Neuronal stem cell (in vitro differentiated cells): Measurements from ENCODE around the gene PRRC2C.
A peak's percentile ranks its signal among the peaks of the same experiment; 100 is the strongest.

Experiments
- DNase-seq: peaks from one replicate; pipeline ENCODE4 v3.0.0-alpha.2; 2013; ENCODE audit warnings: low spot score
- H2AFZ ChIP-seq: one replicate; pipeline ENCODE4 v1.6.1; 2013; ENCODE audit warnings: mild to moderate bottlenecking, low read length, inconsistent platforms
- H2AK5ac ChIP-seq: 2 replicates; pipeline ENCODE4 v1.6.1; 2013; ENCODE audit warnings: low read depth, mild to moderate bottlenecking, inconsistent platforms, low read length, moderate library complexity, mixed read lengths
- H2BK120ac ChIP-seq: 2 replicates; pipeline ENCODE4 v1.6.1; 2013; ENCODE audit warnings: low read depth, mild to moderate bottlenecking, inconsistent platforms, low read length, moderate library complexity, mixed read lengths
- H2BK12ac ChIP-seq: one replicate; pipeline ENCODE4 v1.6.1; 2013; ENCODE audit warnings: low read length, inconsistent platforms
- H2BK15ac ChIP-seq: 2 replicates; pipeline ENCODE4 v1.6.1; 2013; ENCODE audit warnings: mild to moderate bottlenecking, low read length, inconsistent platforms, mixed read lengths
- H2BK5ac ChIP-seq: one replicate; pipeline ENCODE4 v1.6.1; 2013; ENCODE audit warnings: inconsistent platforms, mild to moderate bottlenecking, low read length, moderate library complexity
- H3K14ac ChIP-seq: one replicate; pipeline ENCODE4 v1.6.1; 2013; ENCODE audit warnings: low read length, inconsistent platforms
- H3K18ac ChIP-seq: 2 replicates; pipeline ENCODE4 v1.6.1; 2013; ENCODE audit warnings: low read length, inconsistent platforms
- H3K23ac ChIP-seq: 2 replicates; pipeline ENCODE4 v1.6.1; 2013; ENCODE audit warnings: low read depth, mild to moderate bottlenecking, mixed read lengths, low read length, inconsistent platforms; ENCODE audit not compliant: poor library complexity
- H3K27ac ChIP-seq: replicated peaks from 3 replicates; pipeline ENCODE4 v1.5.1; 2013; ENCODE audit warnings: low read length, inconsistent platforms
- H3K27me3 ChIP-seq, 3 experiments: 2 replicates each; pipeline ENCODE4 v1.6.1; 2013; ENCODE audit warnings: low read length in 3 of 3, mild to moderate bottlenecking in 2 of 3, inconsistent platforms in 1 of 3, low read depth in 1 of 3, mixed read lengths in 1 of 3, moderate library complexity in 1 of 3; ENCODE audit not compliant: control insufficient read depth in 3 of 3, insufficient read depth in 3 of 3
- H3K36me3 ChIP-seq, 2 donors: replicated peaks in 1 of 2; 2 replicates each; pipeline ENCODE4 v1.6.1; 2013; ENCODE audit warnings: low read length in 2 of 2; ENCODE audit not compliant: control insufficient read depth in 2 of 2, insufficient read depth in 2 of 2
- H3K4ac ChIP-seq: 2 replicates; pipeline ENCODE4 v1.6.1; 2013; ENCODE audit warnings: inconsistent platforms, mild to moderate bottlenecking, low read length, moderate library complexity
- H3K4me1 ChIP-seq, 2 donors: 1 replicate in 1 of 2; 2 replicates in 1 of 2; pipeline ENCODE4 v1.6.1; 2013; ENCODE audit warnings: low read length in 2 of 2, low read depth in 1 of 2; ENCODE audit not compliant: control insufficient read depth in 2 of 2, insufficient read depth in 1 of 2
- H3K4me2 ChIP-seq: one replicate; pipeline ENCODE4 v1.6.1; 2013; ENCODE audit warnings: mild to moderate bottlenecking, low read length, inconsistent platforms; ENCODE audit not compliant: insufficient read depth, poor library complexity, severe bottlenecking
- H3K4me3 ChIP-seq, 2 donors: 2 replicates each; pipeline ENCODE4 v1.5.1; 2013; ENCODE audit warnings: low read length in 2 of 2, mild to moderate bottlenecking in 2 of 2, inconsistent platforms in 1 of 2, moderate library complexity in 1 of 2
- H3K79me1 ChIP-seq: one replicate; pipeline ENCODE4 v1.6.1; 2013; ENCODE audit warnings: low read depth, mild to moderate bottlenecking, inconsistent platforms, low read length, moderate library complexity
- H3K9ac ChIP-seq: one replicate; pipeline ENCODE4 v1.6.1; 2013; ENCODE audit warnings: mild to moderate bottlenecking, low read depth, low read length, inconsistent platforms; ENCODE audit not compliant: poor library complexity
- H3K9me3 ChIP-seq, 2 donors: replicated peaks in 1 of 2; 2 replicates each; pipeline versions ENCODE3 to v1.6.1; 2013; ENCODE audit warnings: low read length in 2 of 2, mild to moderate bottlenecking in 2 of 2, inconsistent platforms in 1 of 2, low read depth in 1 of 2, mixed read lengths in 1 of 2, moderate library complexity in 1 of 2; ENCODE audit not compliant: control insufficient read depth in 2 of 2, insufficient read depth in 1 of 2
- H4K8ac ChIP-seq: one replicate; pipeline ENCODE4 v1.6.1; 2013; ENCODE audit warnings: low read depth, mild to moderate bottlenecking, inconsistent platforms, low read length, moderate library complexity
- H4K91ac ChIP-seq: one replicate; pipeline ENCODE4 v1.6.1; 2013; ENCODE audit warnings: low read length, low read depth, mild to moderate bottlenecking, inconsistent platforms; ENCODE audit not compliant: poor library complexity
- WGBS, 2 donors: extraction: QIAGEN DNeasy Blood & Tissue Kit; methylation state at CpG; one replicate each; pipeline ENCODE4 v1.1.7; 2013; ENCODE audit warnings: missing lambda C conversion rate in 2 of 2, mixed read lengths in 1 of 2; ENCODE audit not compliant: insufficient read length in 2 of 2, insufficient replicate concordance in 1 of 2; ENCODE audit errors: extremely low coverage in 2 of 2; 5-methylcytosine and 5-hydroxymethylcytosine counted together

The PRRC2C gene

DNA sequence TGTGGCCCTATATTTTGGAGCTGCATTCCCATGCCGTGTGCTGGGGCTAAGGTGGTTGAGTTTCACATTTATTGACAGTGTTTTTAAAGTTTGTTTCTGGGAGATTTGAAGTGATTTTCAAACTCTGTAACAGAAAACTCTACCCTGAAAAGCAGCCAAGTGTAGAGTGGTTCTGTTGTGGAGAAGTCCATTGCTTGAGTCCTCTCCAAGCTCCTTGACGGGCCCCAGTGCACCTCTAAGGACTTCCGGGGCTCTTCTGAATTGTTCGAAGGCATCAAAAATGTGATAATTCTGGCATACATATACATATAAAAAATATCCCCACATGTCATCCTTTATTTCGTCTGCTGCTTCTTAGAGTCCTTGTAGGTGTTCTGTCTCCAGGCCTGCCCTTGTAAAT is 141.7 kb downstream of the PRRC2C start:
- Histone ChIP-seq H3K4ac (no peak overlapping the region), H3K27me3 (no peaks in the 10 kb centered on the region), H3K23ac (no peak overlapping the region), H2AK5ac (no peak overlapping the region), H3K9ac (no peak overlapping the region), H3K4me3 (no peak overlapping the region), H2BK120ac (no peak overlapping the region), H3K36me3 (no peaks in the 10 kb centered on the region), H2BK12ac (no peak overlapping the region), H2AFZ (no peak overlapping the region), H3K14ac (no peak overlapping the region), H2BK5ac (no peak overlapping the region), H3K27ac (no peak overlapping the region), H2BK15ac (no peak overlapping the region), H3K9me3 (peaks cover 0 to 1% of the 10 kb centered on the region in 2 donors), H3K79me1 (no peaks in the 10 kb centered on the region), H3K4me2 (no peak overlapping the region), H4K91ac (no peak overlapping the region), H3K4me1 (no peaks in the 10 kb centered on the region), H3K18ac (no peak overlapping the region), H4K8ac (no peak overlapping the region)
- DNase-seq: no peak
- no CpG with 5 or more reads among the region's 5 CpGs for WGBS, 2 donors

DNA sequence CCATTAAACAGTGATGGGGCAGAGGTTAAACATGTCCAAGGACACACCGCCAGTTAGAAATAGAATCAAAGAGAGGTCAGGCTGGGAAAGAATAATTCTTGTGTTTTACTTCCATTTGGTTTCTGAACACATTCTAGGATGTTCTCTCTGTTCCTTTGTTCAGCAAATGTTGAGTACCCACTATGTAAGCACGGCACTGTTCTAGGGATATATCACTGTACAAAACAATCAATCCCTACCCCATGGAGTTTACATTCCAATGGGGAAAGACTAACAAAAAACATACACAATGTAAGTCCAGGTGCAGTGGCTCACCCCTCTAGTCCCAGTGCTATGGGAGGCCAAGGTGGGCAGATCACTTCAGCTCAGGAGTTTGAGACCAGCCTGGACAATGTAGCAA is 142.9 kb downstream of the PRRC2C start:
- DNase-seq: no peak
- H2AFZ ChIP-seq: no peak overlapping the region
- H3K4me2 ChIP-seq: no peak overlapping the region
- no peak overlapping the region for H3K4ac ChIP-seq
- H3K27me3 ChIP-seq: no peaks in the 10 kb centered on the region
- H3K4me3 ChIP-seq: no peak overlapping the region
- no peak overlapping the region for H2BK12ac ChIP-seq
- H2AK5ac ChIP-seq: no peak overlapping the region
- H3K79me1 ChIP-seq: no peaks in the 10 kb centered on the region
- no peaks in the 10 kb centered on the region for H3K36me3 ChIP-seq
- no peak overlapping the region for H2BK15ac ChIP-seq
- no CpG with 5 or more reads among the region's 2 CpGs for WGBS, 2 donors
- peak overlapping the region; percentile 72 for H4K8ac ChIP-seq
- H3K9me3 ChIP-seq: peaks cover 0 to 1% of the 10 kb centered on the region in 2 donors
- no peak overlapping the region for H3K14ac ChIP-seq
- no peak overlapping the region for H3K27ac ChIP-seq
- no peak overlapping the region for H2BK5ac ChIP-seq
- H2BK120ac ChIP-seq: no peak overlapping the region
- no peak overlapping the region for H3K18ac ChIP-seq
- no peak overlapping the region for H4K91ac ChIP-seq
- no peaks in the 10 kb centered on the region for H3K4me1 ChIP-seq
- no peak overlapping the region for H3K23ac ChIP-seq
- H3K9ac ChIP-seq: no peak overlapping the region

DNA sequence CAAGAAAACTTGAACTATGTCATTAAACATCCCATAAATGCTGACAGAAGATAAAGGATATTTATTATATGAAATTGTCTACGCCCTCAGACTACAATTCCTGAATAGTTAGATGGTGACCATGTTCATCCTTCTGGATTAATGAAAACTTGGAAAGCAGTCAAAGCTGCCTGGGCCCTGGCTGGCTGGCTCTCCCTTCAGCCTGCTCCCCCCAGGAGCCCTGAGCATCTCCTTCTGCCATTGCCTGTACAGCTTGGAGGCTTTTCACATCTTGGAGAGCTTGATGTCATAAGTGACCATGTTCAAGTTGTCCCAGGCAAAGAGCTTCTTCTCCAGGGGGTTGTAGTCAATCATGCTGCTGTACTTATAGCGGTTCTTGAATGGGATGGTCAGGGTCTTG is 150.3 kb downstream of the PRRC2C start:
- Histone ChIP-seq H4K8ac (no peak overlapping the region), H3K18ac (no peak overlapping the region), H2BK5ac (no peak overlapping the region), H3K4me2 (no peak overlapping the region), H3K9me3 (no peaks in the 10 kb centered on the region), H3K9ac (no peak overlapping the region), H3K4ac (no peak overlapping the region), H2AK5ac (no peak overlapping the region), H3K36me3 (no peaks in the 10 kb centered on the region), H4K91ac (no peak overlapping the region), H3K4me3 (no peak overlapping the region), H2BK12ac (no peak overlapping the region), H2AFZ (no peak overlapping the region), H3K23ac (no peak overlapping the region), H3K27me3 (peaks cover 0 to 5% (median 0%) of the 10 kb centered on the region in 3 experiments), H2BK120ac (no peak overlapping the region), H3K14ac (no peak overlapping the region), H3K4me1 (no peaks in the 10 kb centered on the region), H3K79me1 (no peaks in the 10 kb centered on the region), H3K27ac (no peak overlapping the region), H2BK15ac (no peak overlapping the region)
- no peak for DNase-seq
- no CpG with 5 or more reads among the region's 2 CpGs for WGBS, 2 donors

DNA sequence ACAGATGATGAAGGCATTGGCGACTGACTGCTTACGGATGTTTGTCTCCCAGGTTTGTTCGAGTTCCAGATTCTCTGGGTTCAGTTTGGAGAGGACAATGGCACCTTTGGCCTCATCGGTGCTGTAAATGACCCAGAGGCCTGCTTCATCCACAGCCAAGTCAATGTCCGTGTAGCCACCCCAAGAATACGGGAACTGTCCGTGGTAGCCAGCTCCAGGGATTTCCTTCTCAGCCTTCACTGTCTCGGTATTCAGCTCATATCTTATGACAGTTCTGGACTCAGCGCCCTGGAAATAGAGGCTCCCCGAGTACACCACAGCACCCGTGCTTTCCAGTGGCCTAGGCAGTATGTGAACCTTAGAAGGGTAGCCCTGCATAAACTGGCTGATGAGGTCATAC is 150.8 kb downstream of the PRRC2C start:
- WGBS, 2 donors: no CpG with 5 or more reads among the region's 11 CpGs
- H3K27me3 ChIP-seq: peaks cover 0 to 8% (median 0%) of the 10 kb centered on the region in 3 experiments
- no peak for DNase-seq

More for the DNA sequence above, 150.8 kb downstream of the PRRC2C start:
- Histone ChIP-seq H4K8ac (no peak overlapping the region), H3K4me3 (no peak overlapping the region), H2BK5ac (no peak overlapping the region), H3K79me1 (no peaks in the 10 kb centered on the region), H3K18ac (no peak overlapping the region), H2BK12ac (no peak overlapping the region), H3K36me3 (no peaks in the 10 kb centered on the region), H3K4ac (no peak overlapping the region), H3K4me1 (no peaks in the 10 kb centered on the region), H3K4me2 (no peak overlapping the region), H3K9me3 (no peaks in the 10 kb centered on the region), H3K14ac (no peak overlapping the region), H2BK15ac (no peak overlapping the region), H3K23ac (no peak overlapping the region), H2AFZ (no peak overlapping the region), H4K91ac (no peak overlapping the region), H2BK120ac (no peak overlapping the region), H3K9ac (no peak overlapping the region), H3K27ac (no peak overlapping the region), H2AK5ac (no peak overlapping the region)
